ENCODE data around the gene POU2AF2.

DNA sequence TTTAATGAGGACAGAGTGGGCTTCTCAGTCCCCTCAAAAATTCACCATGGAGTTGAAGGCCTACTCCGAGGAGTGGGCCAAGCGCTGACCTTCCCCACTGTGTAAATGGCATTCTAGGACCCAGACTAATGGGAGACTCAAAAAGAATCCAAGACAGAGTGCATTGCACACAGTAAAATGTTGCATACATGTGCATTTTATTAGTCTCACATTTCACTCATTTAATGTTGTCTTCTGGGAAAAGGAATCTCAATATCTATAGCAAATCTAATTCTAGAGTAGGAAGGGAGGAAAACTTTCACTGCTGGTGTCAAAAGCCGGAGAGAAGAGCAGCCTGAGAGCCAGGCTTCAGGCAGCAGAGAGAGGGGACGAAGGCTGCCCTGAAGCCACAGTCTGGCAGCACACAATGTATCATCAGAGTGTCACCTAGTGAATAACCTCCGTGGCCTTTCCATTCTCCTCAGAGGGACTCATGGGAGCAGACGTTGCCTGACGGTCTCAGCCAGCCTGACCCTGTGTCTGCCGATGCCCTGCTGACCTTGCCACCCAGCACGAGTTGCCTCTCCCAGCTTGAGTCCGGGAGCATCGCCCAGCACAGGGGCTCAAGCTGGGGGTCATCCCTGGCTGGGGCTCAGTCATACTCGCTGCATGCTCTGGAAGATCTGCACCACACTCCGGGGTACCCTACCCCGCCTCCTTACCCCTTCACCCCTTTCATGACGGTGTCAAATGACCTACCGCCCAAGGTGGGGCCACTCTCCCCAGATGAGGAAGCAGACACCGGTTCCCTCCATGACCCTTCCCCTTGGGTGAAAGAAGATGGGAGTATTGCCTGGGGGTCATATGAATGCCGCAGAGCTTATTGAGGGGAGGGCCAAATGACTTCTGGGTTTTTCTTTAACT, 39.9 kb downstream of the POU2AF2 start:
- TF ChIP-seq CTCF (IDR thresholded peaks at IDR 0.05; ENCODE audit: poor library complexity): no peak
- no peak for TF ChIP-seq EZH2 (IDR thresholded peaks at IDR 0.05; ENCODE audit: borderline replicate concordance)

Measured in hepatocyte (in vitro differentiated cells).